Prostate gland (tissue), 2 donors: ENCODE measurements around the gene SNCB.
A peak's percentile ranks its signal among the peaks of the same experiment; 100 is the strongest.

Source experiments
- POLR2A ChIP-seq: fragments of 450-650 bp; IDR thresholded peaks from one replicate; pipeline ENCODE4 v1.6.1; 2016; ENCODE audit warnings: antibody characterized with exemption, mild to moderate bottlenecking
- POLR2AphosphoS5 ChIP-seq: sonication (generic); formaldehyde crosslinking; IDR thresholded peaks from one replicate; pipeline ENCODE4 v1.6.1; 2017; ENCODE audit warnings: antibody characterized with exemption
- TF ChIP-seq, protein P1 (sequence below), 4 experiments: fragments of 200-600 bp in 2 of 4; fragments of 450-650 bp in 2 of 4; sonication (generic) in 2 of 4; IDR thresholded peaks; 1 replicate in 3 of 4; 2 replicates in 1 of 4; pipeline ENCODE4 v1.5.1; 2016 to 2019; ENCODE audit warnings: antibody characterized with exemption in 4 of 4, mild to moderate bottlenecking in 2 of 4, moderate library complexity in 2 of 4

DNA sequence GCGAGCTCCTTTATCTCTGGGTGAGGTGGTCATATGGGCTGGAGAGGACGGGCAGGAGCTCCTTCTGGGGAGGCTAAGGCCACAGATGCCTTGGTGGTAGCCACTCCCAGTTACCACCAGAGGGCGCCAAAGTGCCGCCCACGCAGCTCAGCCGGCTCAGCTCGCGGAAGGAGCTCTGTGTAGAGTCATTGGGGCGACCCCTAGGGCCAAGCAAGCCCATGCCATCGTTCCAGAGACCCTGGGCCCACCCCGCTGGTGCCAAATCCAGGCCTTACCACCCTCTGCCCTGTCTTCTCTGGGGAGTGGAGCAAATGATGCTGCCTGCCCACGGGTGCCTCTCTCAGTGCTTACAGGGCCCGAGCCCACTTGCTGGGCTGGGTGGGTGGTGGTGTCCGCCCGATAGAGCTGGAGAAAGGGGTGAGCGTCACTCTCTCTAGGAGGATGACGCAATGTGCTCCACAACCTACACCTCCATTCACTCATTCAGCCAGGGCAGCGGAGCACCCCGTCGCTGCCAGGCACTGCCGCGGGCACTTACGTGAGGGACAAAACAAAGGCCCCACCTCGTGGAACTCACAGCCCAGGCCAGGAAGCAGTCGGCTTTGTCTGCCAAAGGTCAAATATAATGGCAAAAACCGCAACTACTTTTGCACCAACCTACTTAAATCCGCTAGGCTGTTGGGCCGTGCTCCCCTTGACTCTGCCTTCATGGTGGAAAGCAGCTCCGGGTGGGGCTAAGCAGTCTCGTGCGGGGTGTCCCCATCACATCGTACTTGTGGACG lies 30.7 kb upstream of the SNCB start:
- TF ChIP-seq, protein P1, sequence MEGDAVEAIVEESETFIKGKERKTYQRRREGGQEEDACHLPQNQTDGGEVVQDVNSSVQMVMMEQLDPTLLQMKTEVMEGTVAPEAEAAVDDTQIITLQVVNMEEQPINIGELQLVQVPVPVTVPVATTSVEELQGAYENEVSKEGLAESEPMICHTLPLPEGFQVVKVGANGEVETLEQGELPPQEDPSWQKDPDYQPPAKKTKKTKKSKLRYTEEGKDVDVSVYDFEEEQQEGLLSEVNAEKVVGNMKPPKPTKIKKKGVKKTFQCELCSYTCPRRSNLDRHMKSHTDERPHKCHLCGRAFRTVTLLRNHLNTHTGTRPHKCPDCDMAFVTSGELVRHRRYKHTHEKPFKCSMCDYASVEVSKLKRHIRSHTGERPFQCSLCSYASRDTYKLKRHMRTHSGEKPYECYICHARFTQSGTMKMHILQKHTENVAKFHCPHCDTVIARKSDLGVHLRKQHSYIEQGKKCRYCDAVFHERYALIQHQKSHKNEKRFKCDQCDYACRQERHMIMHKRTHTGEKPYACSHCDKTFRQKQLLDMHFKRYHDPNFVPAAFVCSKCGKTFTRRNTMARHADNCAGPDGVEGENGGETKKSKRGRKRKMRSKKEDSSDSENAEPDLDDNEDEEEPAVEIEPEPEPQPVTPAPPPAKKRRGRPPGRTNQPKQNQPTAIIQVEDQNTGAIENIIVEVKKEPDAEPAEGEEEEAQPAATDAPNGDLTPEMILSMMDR (IDR thresholded peaks at IDR 0.05) = peak; percentile 81 to 94 (median 90)
- no peak for TF ChIP-seq POLR2A
- TF ChIP-seq POLR2AphosphoS5 = no peak
